ENCODE data around the gene TIPRL.
"Not testable (repeated sequence)": the region's sequence is repeated elsewhere in the genome, so short reads cannot be mapped to it uniquely, and the experiment has no call there.

The TIPRL gene

GRCh38 chr1:168159979-168160378, 18.8 kb upstream of the TIPRL start:
- no peak for DNase-seq

GRCh38 chr1:168161459-168161858, 17.3 kb upstream of the TIPRL start:
- no peak for DNase-seq

- DNase-seq: no peak
Measured at GRCh38 chr1:168163670-168164069, 15.1 kb upstream of the TIPRL start.

GRCh38 chr1:168164771-168165170, 14.0 kb upstream of the TIPRL start:
- peak; percentile 53 for DNase-seq

- no peak for DNase-seq
Measured at GRCh38 chr1:168167806-168168205, 11.0 kb upstream of the TIPRL start.

GRCh38 chr1:168170564-168171508, 7.9 kb upstream of the TIPRL start:
- no peak for DNase-seq

- DNase-seq: no peak
Measured at GRCh38 chr1:168172250-168172915, 6.4 kb upstream of the TIPRL start.

GRCh38 chr1:168178227-168178637, 530 bp upstream of the TIPRL start:
- DNase-seq: no peak

GRCh38 chr1:168179438-168180147, 831 bp downstream of the TIPRL start:
- DNase-seq: peak; percentile 17

- no peak for DNase-seq
Measured at GRCh38 chr1:168180148-168180524, 1.4 kb downstream of the TIPRL start.

- DNase-seq: not testable (repeated sequence)
Measured at GRCh38 chr1:168181063-168181720, 2.4 kb downstream of the TIPRL start.

- no peak for DNase-seq
Measured at GRCh38 chr1:168187177-168187576, 8.4 kb downstream of the TIPRL start.

- DNase-seq: no peak
Measured at GRCh38 chr1:168190403-168190802, 11.6 kb downstream of the TIPRL start.

- DNase-seq: no peak
Measured at GRCh38 chr1:168195199-168196135, 16.7 kb downstream of the TIPRL start.

GRCh38 chr1:168199056-168199455, 20.3 kb downstream of the TIPRL start:
- no peak for DNase-seq

- peak; percentile 80 for DNase-seq
Measured at GRCh38 chr1:168202941-168203654, 24.3 kb downstream of the TIPRL start.

- no peak for DNase-seq
Measured at GRCh38 chr1:168206111-168206510, 27.3 kb downstream of the TIPRL start.

- DNase-seq: not testable (repeated sequence)
Measured at GRCh38 chr1:168207673-168208072, 28.9 kb downstream of the TIPRL start.

GRCh38 chr1:168210312-168210711, 31.6 kb downstream of the TIPRL start:
- no peak for DNase-seq

- DNase-seq: no peak
Measured at GRCh38 chr1:168213349-168213748, 34.6 kb downstream of the TIPRL start.

GRCh38 chr1:168216171-168216570, 37.4 kb downstream of the TIPRL start:
- no peak for DNase-seq
